TTC549 (cell line): ENCODE data around the gene BAZ1B.
A peak's percentile ranks its signal among the peaks of the same experiment; 100 is the strongest.
"Not testable (repeated sequence)": the region's sequence is repeated elsewhere in the genome, so short reads cannot be mapped to it uniquely, and the experiment has no call there.

Experiments used
- FAIRE-seq: peaks from 2 replicates; lab custom pipeline; 2012; peaks lifted over from hg19 to GRCh38; lab: Jason Lieb, UNC

Gene BAZ1B, protein sequence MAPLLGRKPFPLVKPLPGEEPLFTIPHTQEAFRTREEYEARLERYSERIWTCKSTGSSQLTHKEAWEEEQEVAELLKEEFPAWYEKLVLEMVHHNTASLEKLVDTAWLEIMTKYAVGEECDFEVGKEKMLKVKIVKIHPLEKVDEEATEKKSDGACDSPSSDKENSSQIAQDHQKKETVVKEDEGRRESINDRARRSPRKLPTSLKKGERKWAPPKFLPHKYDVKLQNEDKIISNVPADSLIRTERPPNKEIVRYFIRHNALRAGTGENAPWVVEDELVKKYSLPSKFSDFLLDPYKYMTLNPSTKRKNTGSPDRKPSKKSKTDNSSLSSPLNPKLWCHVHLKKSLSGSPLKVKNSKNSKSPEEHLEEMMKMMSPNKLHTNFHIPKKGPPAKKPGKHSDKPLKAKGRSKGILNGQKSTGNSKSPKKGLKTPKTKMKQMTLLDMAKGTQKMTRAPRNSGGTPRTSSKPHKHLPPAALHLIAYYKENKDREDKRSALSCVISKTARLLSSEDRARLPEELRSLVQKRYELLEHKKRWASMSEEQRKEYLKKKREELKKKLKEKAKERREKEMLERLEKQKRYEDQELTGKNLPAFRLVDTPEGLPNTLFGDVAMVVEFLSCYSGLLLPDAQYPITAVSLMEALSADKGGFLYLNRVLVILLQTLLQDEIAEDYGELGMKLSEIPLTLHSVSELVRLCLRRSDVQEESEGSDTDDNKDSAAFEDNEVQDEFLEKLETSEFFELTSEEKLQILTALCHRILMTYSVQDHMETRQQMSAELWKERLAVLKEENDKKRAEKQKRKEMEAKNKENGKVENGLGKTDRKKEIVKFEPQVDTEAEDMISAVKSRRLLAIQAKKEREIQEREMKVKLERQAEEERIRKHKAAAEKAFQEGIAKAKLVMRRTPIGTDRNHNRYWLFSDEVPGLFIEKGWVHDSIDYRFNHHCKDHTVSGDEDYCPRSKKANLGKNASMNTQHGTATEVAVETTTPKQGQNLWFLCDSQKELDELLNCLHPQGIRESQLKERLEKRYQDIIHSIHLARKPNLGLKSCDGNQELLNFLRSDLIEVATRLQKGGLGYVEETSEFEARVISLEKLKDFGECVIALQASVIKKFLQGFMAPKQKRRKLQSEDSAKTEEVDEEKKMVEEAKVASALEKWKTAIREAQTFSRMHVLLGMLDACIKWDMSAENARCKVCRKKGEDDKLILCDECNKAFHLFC (N-terminal part only)

GRCh38 chr7:73522105-73522872 lies at the start of gene BAZ1B:
Gene BAZ1B (minus strand): TSS chr7:73522293. CDS start chr7:73521933, 360 bp downstream.
- peak; percentile 46 for FAIRE-seq

DNA sequence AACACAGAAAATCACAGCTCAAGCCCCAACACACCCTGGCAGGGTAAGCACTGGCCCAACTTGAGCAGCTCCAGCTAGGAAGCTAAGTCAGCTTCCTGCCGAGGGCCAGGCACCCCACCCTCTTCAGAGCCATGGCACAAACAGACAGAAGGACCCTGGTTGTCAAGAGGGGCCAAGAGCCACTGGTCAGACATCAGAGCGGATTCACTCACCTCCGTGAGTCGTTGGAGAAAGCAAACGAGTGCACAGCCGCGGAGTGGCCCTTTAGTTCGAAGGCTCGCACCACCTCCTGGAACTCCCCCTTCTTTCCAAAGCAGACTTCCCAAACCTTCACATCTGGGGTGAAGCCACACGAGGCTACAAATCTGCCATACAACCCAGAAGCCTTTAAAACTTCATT lies 48.9 kb upstream of the BAZ1B start:
- no peak for FAIRE-seq

DNA sequence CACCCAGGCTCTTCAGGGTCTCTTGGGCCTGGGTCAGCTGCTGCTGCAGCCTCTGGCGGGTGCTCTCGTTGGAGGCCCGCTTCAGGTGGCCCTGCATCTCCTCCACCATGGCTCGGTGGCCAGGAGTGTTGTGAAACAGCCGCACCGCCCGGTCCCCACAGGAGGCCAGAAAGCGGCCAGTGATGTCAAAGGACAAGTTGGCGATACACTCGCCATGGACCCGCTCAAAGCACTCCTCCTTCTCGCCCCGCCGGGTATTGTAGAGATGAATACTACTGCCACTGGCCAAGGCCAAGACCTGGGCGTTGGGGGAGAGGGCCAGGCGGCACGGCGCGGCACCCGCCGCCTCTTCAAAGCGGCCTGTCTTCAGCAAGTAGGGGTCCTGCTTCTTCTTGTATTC lies 48.4 kb upstream of the BAZ1B start:
- FAIRE-seq = no peak

GRCh38 chr7:73569042-73569608 lies 47.0 kb upstream of the BAZ1B start:
- no peak for FAIRE-seq

DNA sequence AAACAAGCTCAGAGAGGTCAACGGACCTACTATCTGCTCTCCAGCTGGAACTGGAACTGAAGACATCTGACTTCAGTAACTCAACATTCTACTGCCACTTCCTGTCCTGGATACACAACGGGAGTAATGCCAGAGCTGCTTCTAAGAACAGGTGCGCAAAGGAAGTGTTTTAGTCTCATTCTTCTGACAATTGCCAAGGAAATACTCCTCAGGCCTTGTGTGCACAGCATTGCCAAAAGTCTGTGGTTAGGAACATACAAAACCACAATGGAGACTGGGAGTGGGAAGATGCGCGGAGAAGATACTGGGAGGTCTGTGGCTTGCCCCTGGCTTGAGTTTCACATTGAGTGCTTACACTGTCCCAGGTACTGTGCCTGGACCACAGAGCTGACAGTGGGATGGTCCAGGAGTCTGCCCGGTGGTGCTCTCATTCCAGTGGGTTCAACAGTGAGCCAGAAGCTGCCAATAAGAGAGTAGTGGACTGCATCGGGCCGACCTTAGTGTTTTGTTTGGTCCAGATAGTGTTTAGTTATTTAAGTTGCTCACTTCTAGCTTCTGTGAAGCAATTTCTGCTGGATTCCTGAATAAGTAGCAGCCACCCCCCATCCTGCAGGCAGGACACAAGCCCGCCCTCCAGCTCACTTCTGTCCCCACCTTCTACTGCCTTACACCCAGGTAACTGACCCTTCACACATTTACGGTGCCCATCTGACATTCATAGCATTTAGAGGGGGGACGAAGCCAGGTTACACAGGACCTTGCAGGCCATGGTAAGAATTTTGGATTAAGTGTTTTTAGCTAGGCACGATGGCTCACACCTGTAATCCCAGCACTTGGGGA lies 46.0 kb upstream of the BAZ1B start:
- no peak for FAIRE-seq

GRCh38 chr7:73567140-73567539 lies 45.0 kb upstream of the BAZ1B start:
- FAIRE-seq = no peak

GRCh38 chr7:73566431-73566830 lies 44.3 kb upstream of the BAZ1B start:
- FAIRE-seq = not testable (repeated sequence)

DNA sequence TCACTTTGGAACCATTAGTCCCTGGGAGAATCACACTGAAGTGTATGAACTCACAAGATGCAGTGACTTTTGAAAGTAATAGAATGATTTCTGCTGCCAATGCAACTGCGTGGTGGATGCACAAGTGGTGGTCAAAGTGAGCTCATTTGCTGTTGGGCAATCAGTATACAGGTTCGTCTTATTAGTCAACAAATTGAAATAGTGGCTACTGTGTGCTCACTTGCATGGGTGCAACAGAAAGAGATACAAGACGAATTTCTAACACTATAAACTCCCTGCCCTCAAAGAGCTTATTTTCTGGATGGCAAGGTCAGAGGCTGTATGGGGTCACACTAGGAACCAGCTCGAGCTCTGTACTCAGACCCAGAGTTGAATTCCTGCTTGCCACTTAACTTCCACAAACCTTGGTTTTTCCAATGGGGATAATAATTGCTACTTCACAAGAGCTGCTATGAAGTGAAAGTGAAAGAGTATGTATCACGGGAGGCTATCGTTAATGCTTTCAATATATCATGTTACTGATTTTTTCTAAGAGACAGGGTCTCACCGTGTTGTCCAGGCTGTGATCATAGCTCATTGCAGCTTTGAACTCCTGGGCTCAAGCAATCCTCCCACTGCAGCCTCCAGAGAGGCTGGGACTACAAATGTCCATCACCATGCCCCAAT lies 43.7 kb upstream of the BAZ1B start:
- no peak for FAIRE-seq

- no peak for FAIRE-seq
These were observed 38.2 kb upstream of the BAZ1B start for GRCh38 chr7:73560109-73560835.

GRCh38 chr7:73557397-73558257 lies 35.5 kb upstream of the BAZ1B start, which contains the start of gene BCL7B:
Gene BCL7B (minus strand): TSS chr7:73557690. CDS start chr7:73557578, 112 bp downstream.
- no peak for FAIRE-seq

DNA sequence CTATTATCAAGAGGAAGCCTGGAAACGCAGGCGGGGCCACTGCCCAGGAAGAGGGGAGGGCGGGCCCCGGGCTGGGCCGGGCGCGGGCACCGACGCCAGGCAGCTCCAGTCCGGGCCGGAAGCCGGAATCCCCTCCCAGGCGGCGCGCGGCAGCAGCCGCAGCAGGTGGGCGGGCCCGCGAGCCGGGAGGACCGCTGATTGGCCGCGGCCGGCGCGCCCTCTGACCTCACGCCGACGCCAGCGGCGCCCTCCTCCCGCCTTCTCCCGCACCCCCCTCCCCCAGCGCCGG lies 35.0 kb upstream of the BAZ1B start:
- FAIRE-seq = no peak

DNA sequence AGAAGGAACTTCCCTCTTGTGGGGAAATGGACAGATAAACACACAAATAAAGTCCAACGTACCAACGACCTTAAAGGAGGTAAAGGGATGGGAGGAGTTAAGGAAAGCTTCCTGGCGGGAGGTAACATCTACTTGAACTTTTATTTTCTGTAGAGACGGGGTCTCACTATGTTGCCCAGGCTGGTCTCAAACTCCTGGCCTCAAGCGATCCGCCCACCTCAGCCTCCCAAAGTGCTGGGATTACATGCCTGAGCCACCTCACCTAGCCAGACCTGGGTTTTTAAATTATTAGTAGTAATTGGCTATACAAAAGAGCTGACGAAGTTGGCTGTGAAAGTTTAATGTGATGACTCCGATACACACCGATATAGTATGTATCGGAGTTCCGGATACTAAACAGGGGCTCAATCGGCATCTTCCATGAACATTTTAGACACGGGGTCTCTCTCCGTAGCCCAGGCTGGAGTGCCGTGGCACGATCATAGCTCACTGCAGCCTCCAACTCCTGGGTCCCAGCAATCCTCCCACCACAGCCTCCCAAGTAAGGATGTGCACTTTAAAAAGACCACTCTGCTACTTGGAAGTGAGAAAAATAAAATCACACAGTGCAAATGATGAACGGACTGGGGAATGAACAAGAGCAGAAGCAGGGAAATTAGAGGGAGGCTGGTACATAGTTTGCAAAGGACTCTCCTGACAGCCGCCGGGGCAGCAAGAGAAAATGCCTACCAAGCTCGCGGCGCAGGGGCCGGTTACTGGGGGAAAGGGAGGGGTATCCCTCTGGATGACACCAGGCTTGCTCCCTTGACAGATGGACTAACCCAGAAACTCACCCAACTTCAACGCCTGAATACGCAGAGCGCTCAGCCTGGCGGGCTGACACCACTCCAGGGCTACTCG lies 34.4 kb upstream of the BAZ1B start:
- no peak for FAIRE-seq

DNA sequence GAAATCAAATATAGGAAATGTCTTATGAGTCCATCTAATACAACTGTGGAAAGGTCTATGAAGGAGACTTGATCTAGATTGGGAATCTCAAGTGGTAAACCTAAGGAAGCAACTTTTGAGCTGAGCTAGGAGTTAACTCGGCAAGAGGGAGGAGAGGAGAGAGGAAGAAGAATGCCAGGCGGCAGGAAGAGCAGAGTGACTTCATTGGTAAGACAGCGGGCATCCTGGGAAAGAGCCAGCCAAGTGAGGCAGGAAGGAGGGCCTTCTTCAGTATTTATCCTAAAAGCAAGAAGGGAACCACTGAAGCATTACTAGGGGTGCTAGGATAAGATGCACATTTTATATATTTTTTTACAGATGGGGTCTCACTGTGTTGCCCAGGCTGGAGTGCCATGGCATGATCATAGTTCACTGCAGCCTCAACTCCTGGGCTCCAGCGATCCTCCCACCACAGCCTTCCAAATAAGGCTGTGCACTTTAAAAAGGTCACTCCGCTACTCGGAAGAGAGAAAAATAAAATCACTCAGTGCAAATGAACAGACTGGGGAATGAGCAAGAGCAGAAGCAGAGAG lies 33.4 kb upstream of the BAZ1B start:
- FAIRE-seq = no peak

DNA sequence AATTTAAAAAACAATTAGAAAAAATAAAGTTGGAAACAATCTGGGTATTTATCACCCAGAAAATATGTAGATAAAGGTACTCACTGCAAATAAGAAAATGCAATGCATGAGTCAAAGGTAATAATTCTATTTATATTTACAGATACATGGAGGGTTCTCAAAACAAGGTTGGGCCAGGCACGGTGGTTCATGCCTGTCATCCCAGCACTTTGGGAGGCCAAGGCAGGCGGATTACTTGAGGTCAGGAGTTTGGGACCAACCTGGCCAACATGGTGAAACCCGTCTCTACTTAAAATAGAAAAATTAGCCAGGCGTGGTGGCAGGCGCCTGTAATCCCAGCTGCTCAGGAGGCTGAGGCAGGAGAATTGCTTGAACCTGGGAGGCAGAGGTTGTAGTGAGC lies 28.0 kb upstream of the BAZ1B start:
- not testable (repeated sequence) for FAIRE-seq

GRCh38 chr7:73549176-73549575 lies 27.1 kb upstream of the BAZ1B start:
- no peak for FAIRE-seq

- FAIRE-seq = no peak
These were observed 25.7 kb upstream of the BAZ1B start for GRCh38 chr7:73547841-73548240.

- no peak for FAIRE-seq
These were observed 22.6 kb upstream of the BAZ1B start for GRCh38 chr7:73544678-73545077.
